Skeletal muscle satellite cell (primary cell): ENCODE results near the gene MTPN. TPM values are rescaled to one million over a fixed set of nuclear protein-coding genes. Genes with fewer than 3 reads are reported as not detected.

Experiments used
- small RNA-seq: library from RNA; depleted of rRNA; stranded (forward); fragments of <200 nt; gene quantifications from one replicate; pipeline ENCODE3, GENCODE V24; 2012

MTPN gene

Small RNAs within 50 kb of the gene (small RNA-seq; reads per million reads assigned to genes)
- gene RNU6-223P = not detected
